ENCODE measurements around the gene RPS6KA4. TPM values are rescaled to one million over a fixed set of nuclear protein-coding genes. Genes with fewer than 3 reads are reported as not detected.
A peak's percentile ranks its signal among the peaks of the same experiment; 100 is the strongest.

The RPS6KA4 gene
- total RNA-seq, 5 donors from 2014 or later (not counting 1 experiment from before 2014, with no cell fraction given): 16.5 to 48.7 (median 43.7) TPM

GRCh38 chr11:64343767-64344559, 15.0 kb upstream of the RPS6KA4 start:
- Mint-ChIP-seq H3K36me3 (peaks cover 19% of the 10 kb centered on the region), H3K27me3 (no peaks in the 10 kb centered on the region), H3K4me3 (no peak overlapping the region), H3K9me3 (no peaks in the 10 kb centered on the region), H3K4me1 (peaks cover 35 to 37% (median 36%) of the 10 kb centered on the region in 3 donors), H3K27ac (no peak overlapping the region)
- 94% methylated on average over 16 of the region's 18 CpGs for WGBS (ENCODE audit: insufficient coverage)
- ATAC-seq (replicated peaks in 1 of 4) (no peak), DNase-seq (no peak)
- ChIA-PET POLR2A (no interaction called here), CTCF (interaction anchor here in 1 of 2 donors (1.0 kb wide), 1 partner anchor 13 kb away, joined by 4 read pairs; no protein-coding TSS in a partner anchor)
- H3K36me3 ChIP-seq (ENCODE audit: control insufficient read depth in 2 of 2, extremely low read depth in 1 of 2, insufficient read depth in 1 of 2, low read length in 1 of 2): peaks cover 19 to 47% of the 10 kb centered on the region in 2 donors
- H3K27ac ChIP-seq (ENCODE audit: low read length): no peak overlapping the region
- peaks cover 14 to 50% of the 10 kb centered on the region in 2 experiments for H3K4me1 ChIP-seq (ENCODE audit: control insufficient read depth in 1 of 2, extremely low read depth in 1 of 2, insufficient read depth in 2 of 2, low read length in 2 of 2)
- no peaks in the 10 kb centered on the region for H3K9me3 ChIP-seq
- H3K27me3 ChIP-seq (replicated peaks in 1 of 2; ENCODE audit: control insufficient read depth in 2 of 2, extremely low read depth in 1 of 2, insufficient read depth in 2 of 2, low read length in 1 of 2): no peaks in the 10 kb centered on the region
- no peak overlapping the region for H3K4me3 ChIP-seq (ENCODE audit: control insufficient read depth in 1 of 2, extremely low read depth in 1 of 2, low read length in 1 of 2)

DNA sequence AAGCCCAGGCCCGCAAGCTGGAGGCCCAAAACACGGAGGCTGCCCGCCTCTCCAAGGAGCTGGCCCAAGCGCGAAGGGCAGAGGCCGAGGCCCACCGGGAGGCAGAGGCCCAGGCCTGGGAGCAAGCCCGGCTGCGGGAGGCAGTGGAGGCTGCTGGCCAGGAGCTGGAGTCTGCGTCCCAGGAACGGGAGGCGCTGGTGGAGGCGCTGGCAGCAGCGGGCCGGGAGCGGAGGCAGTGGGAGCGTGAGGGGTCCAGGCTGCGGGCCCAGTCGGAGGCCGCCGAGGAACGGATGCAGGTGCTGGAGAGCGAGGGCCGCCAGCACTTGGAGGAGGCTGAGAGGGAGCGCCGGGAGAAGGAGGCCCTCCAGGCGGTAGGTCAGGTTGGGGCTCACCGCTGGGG, 14.2 kb upstream of the RPS6KA4 start:
- Mint-ChIP-seq H3K27me3 (no peaks in the 10 kb centered on the region), H3K9me3 (no peaks in the 10 kb centered on the region), H3K36me3 (peaks cover 15% of the 10 kb centered on the region), H3K27ac (no peak overlapping the region), H3K4me1 (peaks cover 27 to 28% (median 27%) of the 10 kb centered on the region in 3 donors), H3K4me3 (no peak overlapping the region)
- no peaks in the 10 kb centered on the region for H3K9me3 ChIP-seq
- H3K4me1 ChIP-seq (ENCODE audit: control insufficient read depth in 1 of 2, extremely low read depth in 1 of 2, insufficient read depth in 2 of 2, low read length in 2 of 2): peaks cover 7 to 42% of the 10 kb centered on the region in 2 experiments
- POLR2A ChIA-PET: no interaction called here
- no peak overlapping the region for H3K4me3 ChIP-seq (ENCODE audit: control insufficient read depth in 1 of 2, extremely low read depth in 1 of 2, low read length in 1 of 2)
- WGBS (ENCODE audit: insufficient coverage): 98% methylated on average over 16 of the region's 28 CpGs
- H3K36me3 ChIP-seq (ENCODE audit: control insufficient read depth in 2 of 2, extremely low read depth in 1 of 2, insufficient read depth in 1 of 2, low read length in 1 of 2): peaks cover 20 to 50% of the 10 kb centered on the region in 2 donors
- CTCF ChIA-PET: no interaction called here
- ATAC-seq (replicated peaks in 1 of 4): no peak
- DNase-seq: no peak
- H3K27me3 ChIP-seq (replicated peaks in 1 of 2; ENCODE audit: control insufficient read depth in 2 of 2, extremely low read depth in 1 of 2, insufficient read depth in 2 of 2, low read length in 1 of 2): no peaks in the 10 kb centered on the region
- H3K27ac ChIP-seq (ENCODE audit: low read length): no peak overlapping the region

GRCh38 chr11:64347193-64347867, 11.6 kb upstream of the RPS6KA4 start:
- POLR2A ChIA-PET: no interaction called here
- Mint-ChIP-seq H3K9me3 (no peaks in the 10 kb centered on the region), H3K27me3 (no peaks in the 10 kb centered on the region), H3K4me1 (peaks cover 5 to 9% (median 8%) of the 10 kb centered on the region in 3 donors), H3K27ac (no peak overlapping the region), H3K4me3 (no peak overlapping the region), H3K36me3 (peaks cover 16% of the 10 kb centered on the region)
- DNase-seq: no peak
- CTCF ChIA-PET: interaction anchor here in 1 of 2 donors (0.6 kb wide), 1 partner anchor 764 kb away, joined by 3 read pairs; the partner anchor contains the start of gene TM7SF2
- no peaks in the 10 kb centered on the region for H3K27me3 ChIP-seq (replicated peaks in 1 of 2; ENCODE audit: control insufficient read depth in 2 of 2, extremely low read depth in 1 of 2, insufficient read depth in 2 of 2, low read length in 1 of 2)
- peaks cover 0 to 17% of the 10 kb centered on the region in 2 experiments for H3K4me1 ChIP-seq (ENCODE audit: control insufficient read depth in 1 of 2, extremely low read depth in 1 of 2, insufficient read depth in 2 of 2, low read length in 2 of 2)
- H3K4me3 ChIP-seq (ENCODE audit: control insufficient read depth in 1 of 2, extremely low read depth in 1 of 2, low read length in 1 of 2): no peak overlapping the region
- 85% methylated on average over 9 of the region's 12 CpGs for WGBS (ENCODE audit: insufficient coverage)
- no peak overlapping the region for H3K27ac ChIP-seq (ENCODE audit: low read length)
- no peak for ATAC-seq (replicated peaks in 1 of 4)
- no peaks in the 10 kb centered on the region for H3K9me3 ChIP-seq
- H3K36me3 ChIP-seq (ENCODE audit: control insufficient read depth in 2 of 2, extremely low read depth in 1 of 2, insufficient read depth in 1 of 2, low read length in 1 of 2): peaks cover 34 to 46% of the 10 kb centered on the region in 2 donors

DNA sequence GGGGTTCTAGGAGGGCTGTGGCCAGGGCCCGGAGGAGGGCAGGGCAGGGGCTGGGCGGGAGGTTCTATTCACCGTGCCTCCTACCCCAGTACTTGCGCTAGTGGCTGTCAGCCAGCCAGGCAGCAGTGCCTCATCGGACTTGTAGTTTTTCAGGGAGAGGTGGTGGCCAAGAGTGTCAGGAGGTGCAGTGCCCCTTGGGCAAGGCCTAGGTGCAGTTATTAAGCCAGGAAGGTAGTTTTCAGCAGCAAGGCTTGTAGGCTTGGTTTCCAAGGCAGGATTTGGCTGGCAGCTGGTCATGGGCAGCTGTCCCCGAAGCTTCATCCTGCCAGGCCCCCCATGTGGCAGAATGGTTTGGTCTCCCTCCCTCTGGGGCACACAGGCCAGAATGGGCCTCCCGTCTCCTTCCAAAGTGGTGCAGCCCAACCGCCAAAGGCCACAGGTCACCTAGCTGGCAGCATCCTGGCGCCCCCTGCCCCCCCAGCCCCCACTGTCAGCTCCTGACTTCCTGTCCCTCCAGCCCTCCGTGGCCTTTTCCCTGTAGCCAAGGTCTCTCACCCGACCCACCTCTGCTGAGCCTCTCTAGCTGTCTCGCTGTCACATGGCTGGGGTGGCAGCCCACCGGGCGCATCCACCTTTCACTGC, 10.5 kb upstream of the RPS6KA4 start:
- no peak overlapping the region for H3K4me3 ChIP-seq (ENCODE audit: control insufficient read depth in 1 of 2, extremely low read depth in 1 of 2, low read length in 1 of 2)
- ATAC-seq (replicated peaks in 1 of 4): no peak
- no peaks in the 10 kb centered on the region for H3K9me3 ChIP-seq
- H3K27ac ChIP-seq (ENCODE audit: low read length): no peak overlapping the region
- Mint-ChIP-seq H3K27me3 (no peaks in the 10 kb centered on the region), H3K27ac (peak overlapping the region in 1 of 2 donors; percentile 39), H3K9me3 (no peaks in the 10 kb centered on the region), H3K4me3 (no peak overlapping the region), H3K4me1 (peaks cover 3 to 8% (median 6%) of the 10 kb centered on the region in 3 donors), H3K36me3 (peaks cover 16% of the 10 kb centered on the region)
- peaks cover 38 to 51% of the 10 kb centered on the region in 2 donors for H3K36me3 ChIP-seq (ENCODE audit: control insufficient read depth in 2 of 2, extremely low read depth in 1 of 2, insufficient read depth in 1 of 2, low read length in 1 of 2)
- CTCF ChIA-PET: interaction anchor here (0.6 kb wide), 3 partner anchors 69 to 763 kb away, joined by 3 to 4 read pairs (median 3); partner anchors contain the start of gene TM7SF2 (in 1 of the 2)
- WGBS (ENCODE audit: insufficient coverage): 96% methylated on average over 13 of the region's 14 CpGs
- DNase-seq: no peak
- H3K27me3 ChIP-seq (replicated peaks in 1 of 2; ENCODE audit: control insufficient read depth in 2 of 2, extremely low read depth in 1 of 2, insufficient read depth in 2 of 2, low read length in 1 of 2): no peaks in the 10 kb centered on the region
- POLR2A ChIA-PET: interaction anchor here in 1 of 2 donors (0.6 kb wide), 1 partner anchor 592 kb away, joined by 3 read pairs; no protein-coding TSS in a partner anchor
- peaks cover 0 to 8% of the 10 kb centered on the region in 2 experiments for H3K4me1 ChIP-seq (ENCODE audit: control insufficient read depth in 1 of 2, extremely low read depth in 1 of 2, insufficient read depth in 2 of 2, low read length in 2 of 2)

DNA sequence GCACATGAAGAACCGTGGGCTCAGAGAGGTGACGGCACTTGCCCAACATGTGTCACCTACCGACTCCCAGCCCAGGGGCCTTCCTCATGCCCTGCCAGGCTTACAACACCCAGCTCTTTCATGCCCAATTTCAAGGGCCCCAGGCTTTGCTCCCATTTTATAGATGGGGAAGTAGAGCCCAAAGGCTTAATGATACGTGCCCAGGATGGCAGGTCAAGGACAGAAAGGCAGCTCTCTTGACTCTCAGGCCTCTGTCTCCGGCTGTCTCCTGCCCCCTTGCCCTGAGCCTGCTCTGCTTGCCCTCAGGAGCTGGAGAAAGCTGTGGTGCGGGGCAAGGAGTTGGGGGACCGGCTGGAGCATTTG, 10.0 kb upstream of the RPS6KA4 start:
- Histone ChIP-seq H3K9me3 (no peaks in the 10 kb centered on the region), H3K4me3 (ENCODE audit: control insufficient read depth in 1 of 2, extremely low read depth in 1 of 2, low read length in 1 of 2) (no peak overlapping the region), H3K27me3 (replicated peaks in 1 of 2; ENCODE audit: control insufficient read depth in 2 of 2, extremely low read depth in 1 of 2, insufficient read depth in 2 of 2, low read length in 1 of 2) (no peaks in the 10 kb centered on the region), H3K36me3 (ENCODE audit: control insufficient read depth in 2 of 2, extremely low read depth in 1 of 2, insufficient read depth in 1 of 2, low read length in 1 of 2) (peaks cover 38 to 50% of the 10 kb centered on the region in 2 donors), H3K4me1 (ENCODE audit: control insufficient read depth in 1 of 2, extremely low read depth in 1 of 2, insufficient read depth in 2 of 2, low read length in 2 of 2) (peaks cover 0 to 4% of the 10 kb centered on the region in 2 experiments), H3K27ac (ENCODE audit: low read length) (no peak overlapping the region)
- no peaks in the 10 kb centered on the region for H3K27me3 Mint-ChIP-seq
- CTCF ChIA-PET: interaction anchor here in 1 of 2 donors (0.7 kb wide), 1 partner anchor 20 kb away, joined by 3 read pairs; no protein-coding TSS in a partner anchor
- POLR2A ChIA-PET: no interaction called here
- DNase-seq (no peak), ATAC-seq (replicated peaks in 1 of 4) (no peak)
- WGBS (ENCODE audit: insufficient coverage): 96% methylated on average over 4 of the region's 7 CpGs
- no peaks in the 10 kb centered on the region for H3K9me3 Mint-ChIP-seq
- H3K27ac Mint-ChIP-seq: peak overlapping the region in 1 of 2 donors; percentile 39
- H3K36me3 Mint-ChIP-seq: peaks cover 16% of the 10 kb centered on the region
- H3K4me1 Mint-ChIP-seq: peaks cover 3 to 8% (median 6%) of the 10 kb centered on the region in 3 donors
- H3K4me3 Mint-ChIP-seq: no peak overlapping the region

GRCh38 chr11:64349404-64349803, 9.6 kb upstream of the RPS6KA4 start:
- 100% methylated on average over 7 of the region's 11 CpGs for WGBS (ENCODE audit: insufficient coverage)

More at GRCh38 chr11:64349404-64349803, 9.6 kb upstream of the RPS6KA4 start:
- no peak for ATAC-seq (replicated peaks in 1 of 4)
- H3K36me3 Mint-ChIP-seq: peaks cover 16% of the 10 kb centered on the region
- Histone ChIP-seq H3K9me3 (no peaks in the 10 kb centered on the region), H3K27me3 (replicated peaks in 1 of 2; ENCODE audit: control insufficient read depth in 2 of 2, extremely low read depth in 1 of 2, insufficient read depth in 2 of 2, low read length in 1 of 2) (no peaks in the 10 kb centered on the region), H3K36me3 (ENCODE audit: control insufficient read depth in 2 of 2, extremely low read depth in 1 of 2, insufficient read depth in 1 of 2, low read length in 1 of 2) (peaks cover 34 to 50% of the 10 kb centered on the region in 2 donors), H3K4me1 (ENCODE audit: control insufficient read depth in 1 of 2, extremely low read depth in 1 of 2, insufficient read depth in 2 of 2, low read length in 2 of 2) (peaks cover 0 to 4% of the 10 kb centered on the region in 2 experiments), H3K27ac (ENCODE audit: low read length) (no peak overlapping the region), H3K4me3 (ENCODE audit: control insufficient read depth in 1 of 2, extremely low read depth in 1 of 2, low read length in 1 of 2) (no peak overlapping the region)
- POLR2A ChIA-PET: no interaction called here
- H3K27me3 Mint-ChIP-seq: no peaks in the 10 kb centered on the region
- H3K27ac Mint-ChIP-seq: no peak overlapping the region
- H3K9me3 Mint-ChIP-seq: no peaks in the 10 kb centered on the region
- peaks cover 3 to 8% (median 6%) of the 10 kb centered on the region in 3 donors for H3K4me1 Mint-ChIP-seq
- CTCF ChIA-PET: interaction anchor here in 1 of 2 donors (0.7 kb wide), 1 partner anchor 20 kb away, joined by 3 read pairs; no protein-coding TSS in a partner anchor
- DNase-seq: no peak
- no peak overlapping the region for H3K4me3 Mint-ChIP-seq

All from T-cell (primary cell).